Measurements from ENCODE around the gene LPAR1.

- TF ChIP-seq EZH2 (IDR thresholded peaks at IDR 0.05) (no peak), CTCF (IDR thresholded peaks at IDR 0.05) (no peak), EZH2phosphoT487 (IDR thresholded peaks at IDR 0.05) (no peak)
These were observed 36.7 kb downstream of the LPAR1 start for GRCh38 chr9:111001526-111001925.
